GM21717 (cell line): Measurements from ENCODE around the gene SLC38A11.

ENCODE experiments used
- ATAC-seq: cut with Tn5 transposase; IDR thresholded peaks from one replicate; pipeline ENCODE4 v1.9.1; 2021; ENCODE audit warnings: mild to moderate bottlenecking, moderate library complexity; ENCODE audit not compliant: unreplicated experiment

The SLC38A11 gene

GRCh38 chr2:164972216-164972615, 16.9 kb upstream of the SLC38A11 start:
- no peak for ATAC-seq

- ATAC-seq, result no peak
These were observed 14.8 kb upstream of the SLC38A11 start for GRCh38 chr2:164969909-164970690.

GRCh38 chr2:164967781-164968228, 12.5 kb upstream of the SLC38A11 start:
- no peak for ATAC-seq

GRCh38 chr2:164967361-164967760, 12.0 kb upstream of the SLC38A11 start:
- ATAC-seq, result no peak

- no peak for ATAC-seq
These were observed 9.4 kb upstream of the SLC38A11 start for GRCh38 chr2:164964700-164965099.

GRCh38 chr2:164960159-164960558, 4.8 kb upstream of the SLC38A11 start:
- no peak for ATAC-seq

GRCh38 chr2:164954186-164954585, 1.1 kb downstream of the SLC38A11 start:
- no peak for ATAC-seq

GRCh38 chr2:164953279-164953678, 2.0 kb downstream of the SLC38A11 start:
- ATAC-seq, result no peak

- no peak for ATAC-seq
These were observed 3.1 kb downstream of the SLC38A11 start for GRCh38 chr2:164952057-164952702.

- ATAC-seq, result no peak
These were observed 6.8 kb downstream of the SLC38A11 start for GRCh38 chr2:164948540-164948939.

GRCh38 chr2:164947281-164947680, 8.0 kb downstream of the SLC38A11 start:
- ATAC-seq, result no peak

GRCh38 chr2:164943289-164943688, 12.0 kb downstream of the SLC38A11 start:
- ATAC-seq, result no peak

GRCh38 chr2:164937864-164938401, 17.4 kb downstream of the SLC38A11 start:
- no peak for ATAC-seq

- ATAC-seq, result no peak
These were observed 19.9 kb downstream of the SLC38A11 start for GRCh38 chr2:164935118-164936101.

GRCh38 chr2:164934401-164935117, 20.8 kb downstream of the SLC38A11 start:
- no peak for ATAC-seq

GRCh38 chr2:164933671-164934189, 21.6 kb downstream of the SLC38A11 start:
- ATAC-seq, result no peak

- no peak for ATAC-seq
These were observed 22.9 kb downstream of the SLC38A11 start for GRCh38 chr2:164932377-164932776.

- no peak for ATAC-seq
These were observed 27.1 kb downstream of the SLC38A11 start for GRCh38 chr2:164928101-164928673.

- no peak for ATAC-seq
These were observed 33.2 kb downstream of the SLC38A11 start for GRCh38 chr2:164922134-164922533.

GRCh38 chr2:164920430-164920829, 34.9 kb downstream of the SLC38A11 start:
- no peak for ATAC-seq
